LNCaP clone FGC (cell line): ENCODE measurements around the gene TET2.

Experiments
- DNase-seq: peaks from one replicate; pipeline ENCODE4 v3.0.0-alpha.2; 2011; ENCODE audit warnings: low read depth
- H3K4me3 ChIP-seq: 2 replicates; pipeline ENCODE4 v1.5.1; 2011; ENCODE audit warnings: mild to moderate bottlenecking, low read depth, low read length, control low read depth
- CTCF ChIP-seq: IDR thresholded peaks from 2 replicates; pipeline ENCODE4 v1.5.1; 2012; ENCODE audit warnings: mild to moderate bottlenecking; ENCODE audit not compliant: control insufficient read depth, insufficient read depth; ENCODE audit errors: extremely low read depth

TET2 gene

DNA sequence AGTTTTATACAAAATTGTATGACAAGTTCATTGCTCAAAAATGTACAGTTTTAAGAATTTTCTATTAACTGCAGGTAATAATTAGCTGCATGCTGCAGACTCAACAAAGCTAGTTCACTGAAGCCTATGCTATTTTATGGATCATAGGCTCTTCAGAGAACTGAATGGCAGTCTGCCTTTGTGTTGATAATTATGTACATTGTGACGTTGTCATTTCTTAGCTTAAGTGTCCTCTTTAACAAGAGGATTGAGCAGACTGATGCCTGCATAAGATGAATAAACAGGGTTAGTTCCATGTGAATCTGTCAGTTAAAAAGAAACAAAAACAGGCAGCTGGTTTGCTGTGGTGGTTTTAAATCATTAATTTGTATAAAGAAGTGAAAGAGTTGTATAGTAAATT is 131.0 kb downstream of the TET2 start:
- DNase-seq = no peak
- H3K4me3 ChIP-seq = no peak overlapping the region
- TF ChIP-seq CTCF = no peak

- no peak for DNase-seq
- TF ChIP-seq CTCF = no peak
Observed at GRCh38 chr4:105279314-105279713, 132.6 kb downstream of the TET2 start.

GRCh38 chr4:105280338-105281123 is 133.9 kb downstream of the TET2 start:
- no peak overlapping the region for H3K4me3 ChIP-seq
- DNase-seq = no peak
- TF ChIP-seq CTCF = no peak

More at GRCh38 chr4:105279314-105279713, 132.6 kb downstream of the TET2 start:
- no peak overlapping the region for H3K4me3 ChIP-seq

DNA sequence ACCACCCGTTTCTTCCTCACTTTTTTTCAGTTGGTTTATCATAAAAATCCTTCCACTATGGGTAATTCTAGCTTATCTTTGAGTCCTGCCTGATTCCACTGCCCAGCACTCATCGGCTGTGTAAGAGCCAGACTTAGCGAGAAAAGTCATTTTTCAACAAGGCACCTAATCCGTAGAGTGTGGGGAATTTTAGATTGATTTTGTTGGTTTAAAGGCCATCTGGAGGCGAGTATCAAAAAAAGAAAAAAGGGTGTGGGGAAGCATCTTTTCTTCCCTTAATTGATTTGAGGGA is 134.4 kb downstream of the TET2 start:
- DNase-seq = no peak
- TF ChIP-seq CTCF = no peak
- H3K4me3 ChIP-seq = no peak overlapping the region

GRCh38 chr4:105282489-105282888 is 135.8 kb downstream of the TET2 start:
- H3K4me3 ChIP-seq = no peak overlapping the region
- no peak for TF ChIP-seq CTCF
- DNase-seq = no peak

GRCh38 chr4:105283501-105283900 is 136.8 kb downstream of the TET2 start:
- H3K4me3 ChIP-seq = no peak overlapping the region
- no peak for TF ChIP-seq CTCF
- DNase-seq = no peak

- no peak overlapping the region for H3K4me3 ChIP-seq
- no peak for TF ChIP-seq CTCF
- DNase-seq = no peak
Observed at GRCh38 chr4:105288121-105288520, 141.4 kb downstream of the TET2 start.
